ENCODE results near the gene APOL3. TPM values are rescaled to one million over a fixed set of nuclear protein-coding genes. Genes with fewer than 3 reads are reported as not detected.
"Not testable (repeated sequence)": the region's sequence is repeated elsewhere in the genome, so short reads cannot be mapped to it uniquely, and the experiment has no call there.

APOL3 gene, protein sequence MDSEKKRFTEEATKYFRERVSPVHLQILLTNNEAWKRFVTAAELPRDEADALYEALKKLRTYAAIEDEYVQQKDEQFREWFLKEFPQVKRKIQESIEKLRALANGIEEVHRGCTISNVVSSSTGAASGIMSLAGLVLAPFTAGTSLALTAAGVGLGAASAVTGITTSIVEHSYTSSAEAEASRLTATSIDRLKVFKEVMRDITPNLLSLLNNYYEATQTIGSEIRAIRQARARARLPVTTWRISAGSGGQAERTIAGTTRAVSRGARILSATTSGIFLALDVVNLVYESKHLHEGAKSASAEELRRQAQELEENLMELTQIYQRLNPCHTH
- 3.1 and 3.9 TPM in 2 replicates for total RNA-seq (2014; rRNA removed; shearing (Covaris generic))

GRCh38 chr22:36160499-36160942 is at the start of gene APOL3:
Gene APOL3 (minus strand): TSS chr22:36160755. CDS start chr22:36149055, 11,700 bp downstream.
- DNase-seq (ENCODE audit: low spot score), result peak; percentile 36

DNA sequence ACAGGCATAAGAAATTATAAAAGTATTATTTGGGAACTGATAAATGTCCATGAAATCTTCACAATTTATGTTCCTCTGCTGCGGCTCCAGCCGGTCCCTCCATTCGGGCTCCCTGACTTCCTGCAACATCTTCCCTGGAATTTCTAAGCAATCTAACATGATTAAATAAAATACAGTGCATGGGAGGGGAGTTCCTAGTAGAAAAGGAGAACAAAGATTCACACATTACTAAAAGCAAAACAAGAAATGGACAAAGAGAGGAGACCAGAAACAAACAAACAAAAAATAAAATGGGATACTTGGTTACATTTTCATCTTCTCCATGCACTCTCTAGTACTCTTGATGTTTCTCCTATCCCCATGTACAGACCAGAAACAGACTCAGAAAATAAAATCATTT is 49.7 kb upstream of the APOL3 start:
- no peak for DNase-seq (ENCODE audit: low spot score)

DNA sequence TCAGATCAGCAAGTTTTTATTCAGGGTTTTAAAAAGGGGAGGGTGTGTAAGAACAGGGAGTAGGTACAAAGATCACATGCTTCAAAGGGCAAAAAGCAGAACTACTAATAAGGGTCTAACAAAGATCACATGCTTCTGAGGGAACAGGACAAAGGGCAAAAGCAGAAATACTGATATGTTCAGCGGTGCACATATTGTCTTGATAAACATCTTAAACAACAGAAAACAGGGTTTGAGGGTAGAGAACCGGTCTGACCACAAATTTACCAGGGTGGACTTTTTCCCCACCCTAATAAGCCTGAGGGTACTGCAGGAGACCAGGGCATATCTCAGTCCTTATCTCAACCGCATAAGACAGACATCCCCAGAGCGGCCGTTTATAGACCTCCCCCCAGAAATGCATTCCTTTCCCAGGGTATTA is 48.9 kb upstream of the APOL3 start:
- DNase-seq (ENCODE audit: low spot score), result not testable (repeated sequence)

GRCh38 chr22:36208914-36209313 is 48.4 kb upstream of the APOL3 start:
- DNase-seq (ENCODE audit: low spot score), result no peak

DNA sequence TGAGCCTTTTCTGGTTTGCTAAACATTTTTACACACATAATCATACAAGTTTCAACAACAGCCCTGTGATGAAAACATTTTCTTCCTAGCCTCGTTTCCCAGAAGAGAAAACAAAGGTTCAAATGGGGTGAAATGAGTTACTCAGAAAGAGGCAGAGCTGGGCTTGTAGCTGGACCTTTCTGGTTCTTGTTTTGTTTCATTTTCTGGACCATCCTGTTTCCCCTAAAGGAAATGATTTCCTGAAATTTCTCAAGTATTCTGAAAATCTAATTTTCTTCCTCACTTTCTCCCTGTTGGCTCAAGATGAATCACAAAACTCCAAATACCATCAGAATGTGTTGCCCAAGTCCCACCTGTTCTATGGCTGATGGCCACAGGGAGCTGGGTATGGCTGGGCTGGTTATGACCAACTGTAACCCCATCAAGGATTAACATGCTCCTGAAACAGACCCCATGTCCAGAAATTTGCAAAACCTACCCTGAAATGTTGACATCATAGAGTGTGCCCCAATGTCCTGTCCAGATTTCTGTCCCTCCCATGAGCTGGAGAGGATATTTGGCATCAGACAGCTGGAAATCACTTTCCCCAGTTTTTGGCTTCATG is 47.7 kb upstream of the APOL3 start:
- DNase-seq (ENCODE audit: low spot score), result no peak

DNA sequence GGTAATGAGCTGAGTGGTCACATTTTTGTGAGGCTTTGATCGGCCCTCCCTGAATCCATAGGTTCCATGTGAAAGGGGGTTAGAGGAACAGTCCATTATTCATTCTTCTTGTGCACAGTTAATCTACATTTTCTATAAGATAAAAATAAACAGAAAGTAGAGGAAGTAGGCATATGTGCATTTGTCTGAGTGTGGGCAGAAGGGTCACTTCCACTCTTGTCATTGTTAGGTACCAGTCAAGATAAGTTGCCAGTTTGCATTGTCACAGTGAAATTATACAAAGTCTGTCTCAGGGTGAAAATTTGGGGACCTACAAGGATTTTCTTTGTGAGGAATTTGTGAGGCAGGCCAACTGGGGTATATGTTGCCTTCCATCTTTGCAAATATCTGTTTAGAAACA is 45.7 kb upstream of the APOL3 start:
- no peak for DNase-seq (ENCODE audit: low spot score)

GRCh38 chr22:36205573-36205972 is 45.0 kb upstream of the APOL3 start:
- DNase-seq (ENCODE audit: low spot score), result not testable (repeated sequence)

DNA sequence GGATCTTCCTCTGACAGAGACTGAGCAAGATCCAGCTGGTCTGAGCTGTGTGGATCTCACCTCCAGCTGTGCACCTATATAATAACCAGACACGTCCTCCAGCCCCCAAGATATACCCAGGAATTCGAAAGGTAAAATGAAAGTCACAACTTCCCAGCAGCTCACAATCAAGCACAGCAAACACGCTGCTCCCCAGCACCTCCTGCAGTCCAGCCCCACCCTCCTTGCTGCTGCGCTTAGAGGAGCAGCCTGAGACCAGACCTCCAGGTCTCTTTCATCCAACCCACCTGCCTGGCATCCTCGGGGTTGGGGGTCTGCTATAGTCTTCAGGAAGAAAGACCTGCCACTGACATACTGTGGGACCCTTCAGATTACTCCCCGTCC is 44.1 kb upstream of the APOL3 start:
- no peak for DNase-seq (ENCODE audit: low spot score)

GRCh38 chr22:36204001-36204631 is 43.6 kb upstream of the APOL3 start:
- no peak for DNase-seq (ENCODE audit: low spot score)

- not testable (repeated sequence) for DNase-seq (ENCODE audit: low spot score)
These were observed 42.9 kb upstream of the APOL3 start for GRCh38 chr22:36203441-36203840.

DNA sequence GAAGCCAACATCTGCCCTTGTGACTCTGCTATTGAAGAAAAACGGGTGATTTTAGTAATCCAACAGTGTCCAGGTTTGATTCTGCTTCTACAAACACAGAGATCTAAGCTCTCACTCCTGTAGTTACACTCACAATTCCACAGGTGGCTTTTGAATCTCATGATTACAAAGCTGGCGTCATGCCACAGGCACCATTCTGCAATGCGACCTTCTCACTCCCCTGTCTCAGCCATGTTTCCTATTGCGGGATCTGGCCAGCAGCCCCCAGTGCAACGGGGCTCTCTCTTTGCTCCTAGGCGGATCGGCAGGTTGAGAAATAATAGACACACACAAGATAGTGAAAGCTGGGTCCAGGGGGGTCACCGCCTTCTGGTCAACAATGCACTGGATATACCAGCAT is 42.4 kb upstream of the APOL3 start:
- DNase-seq (ENCODE audit: low spot score), result not testable (repeated sequence)

GRCh38 chr22:36201630-36202319 is 41.2 kb upstream of the APOL3 start, which contains the start of gene APOL4:
Gene APOL4 (minus strand): TSS chr22:36201809. CDS start chr22:36201734, 75 bp downstream.
- DNase-seq (ENCODE audit: low spot score), result no peak

DNA sequence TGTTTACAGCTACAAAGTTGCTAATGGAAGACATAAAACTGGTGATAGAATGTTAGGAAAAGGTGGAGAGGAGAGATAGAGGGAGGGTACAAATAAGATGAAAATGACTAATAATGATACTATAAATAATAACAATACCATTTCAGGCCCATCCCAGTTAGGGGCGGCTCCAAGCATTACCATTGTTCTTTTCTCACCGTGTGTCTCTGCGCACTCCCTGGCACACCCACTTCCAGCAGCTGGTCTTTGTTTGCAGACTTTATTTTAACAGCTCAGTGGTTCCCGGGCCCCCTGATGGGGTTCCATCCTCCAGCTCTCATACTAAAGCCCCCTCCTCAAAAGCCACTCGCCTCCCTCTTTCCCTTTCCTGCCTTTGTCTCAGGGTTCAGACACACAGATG is 40.5 kb upstream of the APOL3 start:
- not testable (repeated sequence) for DNase-seq (ENCODE audit: low spot score)

DNA sequence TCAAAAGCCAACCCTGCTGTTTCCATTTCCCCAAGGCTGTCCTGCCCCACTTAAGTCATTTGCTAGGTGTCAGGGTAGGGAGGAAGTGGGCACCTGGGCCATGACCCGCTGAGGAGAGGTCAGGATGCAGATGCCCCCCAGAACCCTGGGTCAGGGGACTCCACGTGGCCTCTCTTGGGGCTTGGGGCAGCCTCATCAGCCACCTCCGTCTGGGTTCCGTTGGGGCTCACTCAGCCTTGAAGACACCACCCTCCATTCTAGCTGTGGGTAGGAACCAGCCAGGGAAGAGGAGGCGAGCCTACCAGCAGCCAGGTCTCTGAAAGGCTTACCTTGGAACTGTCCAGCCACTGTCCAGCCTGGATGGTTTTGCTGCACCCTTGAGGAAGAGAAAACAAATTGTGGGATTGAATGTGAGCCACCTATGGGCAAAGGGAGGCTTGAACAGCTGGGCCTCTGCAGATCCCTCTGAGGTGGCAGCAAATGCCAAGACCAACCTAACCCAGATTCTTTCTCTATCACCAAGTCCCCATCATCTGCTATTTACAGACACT is 38.5 kb upstream of the APOL3 start:
- DNase-seq (ENCODE audit: low spot score), result no peak

GRCh38 chr22:36198536-36198935 is 38.0 kb upstream of the APOL3 start:
- no peak for DNase-seq (ENCODE audit: low spot score)

GRCh38 chr22:36197514-36198146 is 37.1 kb upstream of the APOL3 start:
- DNase-seq (ENCODE audit: low spot score), result peak; percentile 4

GRCh38 chr22:36197065-36197440 is 36.5 kb upstream of the APOL3 start:
- peak; percentile 2 for DNase-seq (ENCODE audit: low spot score)

- no peak for DNase-seq (ENCODE audit: low spot score)
These were observed 35.9 kb upstream of the APOL3 start for GRCh38 chr22:36196254-36197064.

DNA sequence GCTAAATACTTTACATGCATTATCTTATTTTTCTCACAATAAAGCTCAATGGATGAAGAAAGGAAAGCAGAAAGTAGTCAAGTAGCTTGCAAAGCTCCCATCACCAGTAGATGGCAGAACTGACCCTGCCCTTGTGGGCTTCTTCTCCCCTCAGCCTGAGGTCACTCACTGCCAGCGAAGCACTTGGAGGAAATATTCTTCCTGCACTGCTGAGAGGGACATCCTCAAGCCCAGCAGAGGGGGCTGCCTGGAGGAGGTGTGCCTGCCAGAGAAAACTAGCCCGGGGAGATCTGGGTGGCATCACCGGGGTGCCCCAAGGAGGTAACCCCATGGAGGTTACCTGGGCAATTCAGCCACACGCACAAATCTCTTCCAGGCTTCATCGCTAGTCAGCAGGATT is 34.4 kb upstream of the APOL3 start:
- peak; percentile 54 for DNase-seq (ENCODE audit: low spot score)

GRCh38 chr22:36194385-36194784 is 33.8 kb upstream of the APOL3 start:
- DNase-seq (ENCODE audit: low spot score), result no peak

- no peak for DNase-seq (ENCODE audit: low spot score)
These were observed 33.0 kb upstream of the APOL3 start for GRCh38 chr22:36193577-36193976.
